HG03025 (cell line): Measurements from ENCODE around the gene APOD.
"Not testable (repeated sequence)": the region's sequence is repeated elsewhere in the genome, so short reads cannot be mapped to it uniquely, and the experiment has no call there.

Experiments used
- ATAC-seq: cut with Tn5 transposase; IDR thresholded peaks from one replicate; pipeline ENCODE4 v1.9.1; 2021; ENCODE audit warnings: mild to moderate bottlenecking, moderate library complexity; ENCODE audit not compliant: unreplicated experiment, low FRiP score

Gene APOD

DNA sequence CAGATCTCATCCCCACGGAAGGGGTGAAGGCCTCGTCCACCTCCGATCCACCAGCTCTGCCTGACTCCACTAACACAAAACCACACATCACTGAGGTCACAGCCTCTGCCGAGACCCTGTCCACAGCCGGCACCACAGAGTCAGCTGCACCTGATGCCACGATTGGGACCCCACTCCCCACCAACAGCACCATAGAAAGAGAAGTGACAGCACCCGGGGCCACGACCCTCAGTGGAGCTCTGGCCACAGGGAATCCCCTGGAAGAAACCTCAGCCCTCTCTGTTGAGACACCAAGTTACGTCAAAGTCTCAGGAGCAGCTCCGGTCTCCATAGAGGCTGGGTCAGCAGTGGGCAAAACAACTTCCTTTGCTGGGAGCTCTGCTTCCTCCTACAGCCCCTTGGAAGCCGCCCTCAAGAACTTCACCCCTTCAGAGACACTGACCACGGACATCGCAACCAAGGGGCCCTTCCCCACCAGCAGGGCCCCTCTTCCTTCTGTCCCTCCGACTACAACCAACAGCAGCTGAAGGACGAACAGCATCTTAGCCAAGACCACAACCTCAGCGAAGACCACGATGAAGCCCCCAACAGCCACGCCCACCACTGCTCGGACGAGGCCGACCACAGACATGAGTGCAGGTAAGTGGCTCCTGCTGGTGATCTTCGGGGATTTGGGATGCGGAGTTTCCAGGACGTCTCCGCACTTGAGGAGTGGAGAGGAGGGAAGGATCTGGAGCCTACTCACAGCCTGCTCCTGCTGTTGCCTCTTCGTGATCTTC is 36.0 kb upstream of the APOD start:
- ATAC-seq = not testable (repeated sequence)

DNA sequence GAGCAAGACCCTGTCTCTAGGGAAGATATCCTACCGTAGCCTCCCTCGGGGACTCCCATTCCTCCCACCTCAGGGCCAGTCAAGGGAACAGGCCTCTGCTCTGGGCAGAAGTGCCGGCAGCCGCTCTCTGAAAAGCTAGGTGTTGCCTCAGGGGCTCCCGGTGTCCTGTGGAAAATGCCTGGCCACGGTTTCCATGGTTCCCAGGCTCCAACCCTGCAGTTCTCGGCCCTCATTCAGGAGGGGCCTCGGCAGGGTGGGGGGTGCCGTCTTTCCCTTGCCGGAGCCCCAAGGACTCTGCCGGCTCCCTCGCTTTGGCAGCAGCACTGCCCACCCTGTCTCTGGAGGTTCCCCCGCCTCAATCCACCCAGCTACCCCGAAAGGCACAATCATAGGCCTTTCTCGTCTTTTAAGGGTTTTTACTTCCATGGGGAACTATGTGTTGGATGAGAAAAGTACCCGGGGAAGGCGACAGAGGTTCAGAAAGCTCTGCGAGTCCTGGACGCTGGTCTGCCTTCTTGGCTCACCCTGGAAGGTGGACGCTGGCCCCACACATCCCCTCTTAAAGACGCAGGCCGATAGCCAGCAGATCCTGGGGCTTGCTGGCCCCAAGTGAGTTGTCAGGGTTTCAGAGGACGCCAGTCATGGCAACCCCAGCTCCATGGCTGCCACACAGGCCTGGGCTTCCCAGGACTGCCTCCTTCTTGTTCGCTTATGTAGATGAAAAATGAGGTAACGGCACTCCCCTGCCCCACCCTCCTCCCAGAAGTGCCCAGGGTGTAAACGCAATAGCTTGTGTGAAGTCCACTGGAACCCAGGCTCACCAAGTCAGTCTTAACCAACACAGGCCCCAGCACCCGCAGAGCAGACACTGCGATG is 34.3 kb upstream of the APOD start:
- not testable (repeated sequence) for ATAC-seq

DNA sequence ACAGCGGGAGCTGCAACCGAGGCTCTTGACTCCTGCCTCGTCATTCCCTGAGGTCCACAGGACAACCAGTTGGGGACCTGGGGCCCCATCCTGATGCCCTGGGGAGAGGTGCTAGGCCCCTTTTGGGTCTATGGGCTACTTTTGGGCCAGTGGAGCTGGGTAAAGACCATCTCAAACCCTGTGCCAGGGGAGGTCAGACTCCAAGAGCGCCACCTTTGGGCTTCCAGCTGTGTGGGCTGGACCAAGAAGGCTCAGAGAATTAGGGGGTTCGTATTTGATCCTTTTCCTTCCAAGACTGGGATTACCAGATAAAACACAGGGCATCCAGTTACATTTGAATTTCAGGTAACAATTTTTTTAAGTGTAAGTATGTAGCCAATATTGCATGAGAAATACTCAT is 33.4 kb upstream of the APOD start:
- ATAC-seq = not testable (repeated sequence)

DNA sequence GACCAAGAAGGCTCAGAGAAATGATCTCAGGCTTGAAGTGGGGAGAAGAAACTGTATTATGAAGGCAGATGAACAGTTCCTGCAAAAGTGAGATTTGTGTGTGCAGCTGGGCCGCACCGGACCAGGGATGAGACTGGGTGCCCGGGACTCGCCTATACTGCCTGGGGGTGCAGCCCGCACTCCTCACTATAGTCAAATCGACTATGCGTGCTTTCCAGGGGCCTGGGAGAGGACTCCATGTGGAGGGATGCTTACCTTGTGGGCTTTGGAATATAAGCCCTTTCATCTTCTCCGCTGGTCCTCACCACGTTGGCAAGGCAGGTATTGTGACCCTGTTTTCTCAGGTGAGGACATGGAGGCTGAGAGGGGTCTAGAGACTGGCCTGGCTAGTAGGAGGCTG is 32.9 kb upstream of the APOD start:
- no peak for ATAC-seq

DNA sequence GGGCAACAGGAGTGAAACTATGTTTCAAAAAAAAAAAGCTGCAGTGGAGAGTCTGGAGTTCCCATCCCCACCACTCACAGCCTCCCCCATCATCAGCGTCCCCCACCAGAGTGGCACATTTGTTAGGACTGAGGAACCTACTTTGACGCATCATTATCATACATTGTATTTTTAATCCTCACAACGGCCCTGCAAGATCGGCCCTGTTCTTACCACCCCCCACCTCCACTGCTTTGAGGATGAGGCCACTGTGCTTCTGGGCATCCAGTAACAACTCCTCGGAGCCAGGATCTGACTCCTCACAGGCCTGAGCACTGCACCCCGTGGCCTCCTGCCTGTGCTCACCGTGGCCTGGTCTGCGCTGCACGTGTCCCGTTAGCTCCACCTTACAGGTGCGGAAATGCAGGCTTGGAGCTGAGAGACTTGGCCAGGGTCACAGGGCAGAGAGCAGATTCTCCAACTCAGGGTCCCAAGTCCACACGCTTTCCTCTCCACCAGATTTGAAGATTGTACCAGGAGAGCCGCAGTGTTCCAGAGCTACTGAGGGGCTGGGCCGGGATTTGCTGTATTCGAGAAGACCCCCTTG is 32.3 kb upstream of the APOD start:
- not testable (repeated sequence) for ATAC-seq

DNA sequence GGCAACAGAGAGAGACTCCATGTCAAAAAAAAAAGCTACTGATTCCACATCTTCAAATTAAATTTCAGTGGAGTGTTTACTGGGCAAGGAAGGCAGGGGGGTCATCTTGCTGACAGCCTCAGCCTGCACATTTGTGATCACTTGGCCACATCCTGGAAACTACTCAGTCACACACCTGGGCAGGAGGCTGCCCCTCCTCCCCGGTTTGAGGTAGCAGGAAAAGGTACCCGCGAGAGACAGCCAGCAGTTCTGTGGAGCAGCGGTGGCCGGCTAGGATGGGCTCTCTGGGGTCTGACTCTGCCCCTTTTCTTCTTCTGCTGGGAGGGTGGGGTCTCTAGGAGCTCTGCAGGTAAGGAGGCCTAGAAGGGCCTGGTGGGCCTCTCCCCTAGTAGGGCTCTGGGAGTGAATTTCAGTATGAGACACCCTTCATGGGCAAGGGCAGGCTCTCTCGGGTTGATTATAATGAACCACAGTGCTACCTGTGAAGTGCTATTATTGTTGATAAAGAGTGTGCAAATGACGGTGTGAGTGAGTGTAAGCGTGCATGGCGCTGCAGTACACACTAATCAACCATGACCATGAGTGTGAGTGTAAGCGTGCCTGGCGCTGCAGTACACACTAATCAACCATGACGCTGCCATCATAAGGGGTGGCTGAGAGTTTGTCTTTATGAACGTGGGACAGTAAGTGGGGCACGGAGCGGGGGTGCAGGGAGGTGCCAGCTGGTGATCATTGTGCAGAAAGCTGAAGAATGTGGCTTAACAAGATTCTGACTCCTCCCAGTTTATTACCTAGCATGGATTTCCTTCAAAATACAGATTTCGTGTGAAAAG is 31.1 kb upstream of the APOD start:
- ATAC-seq = not testable (repeated sequence)

DNA sequence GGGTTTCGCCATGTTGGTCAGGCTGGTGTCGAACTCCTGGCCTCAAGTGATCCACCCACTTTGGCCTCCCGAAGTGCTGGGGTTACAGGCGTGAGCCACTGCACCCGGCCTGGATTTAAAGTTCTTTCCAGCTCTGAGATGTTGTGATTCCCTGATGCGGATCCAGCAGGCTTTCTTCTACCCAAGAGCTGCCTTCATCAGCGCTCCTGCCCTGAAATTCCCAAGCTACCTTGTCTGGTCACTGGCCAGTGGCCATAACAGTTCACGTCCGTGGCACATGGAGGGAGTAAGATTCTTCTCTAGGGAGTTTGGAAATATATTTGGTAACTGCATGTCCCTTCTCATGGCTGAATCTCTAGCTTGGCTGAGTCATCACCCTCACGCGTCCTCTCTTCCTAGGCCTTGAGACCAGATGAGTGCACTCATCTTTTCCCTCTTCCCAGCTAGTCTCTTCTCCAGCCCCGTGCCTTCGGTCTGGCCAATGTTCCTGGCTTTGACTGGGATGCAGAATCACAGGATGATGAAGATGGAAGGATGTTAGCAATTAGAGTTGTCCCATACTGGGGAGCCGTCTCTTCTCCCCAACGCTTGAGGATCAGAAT is 29.8 kb upstream of the APOD start:
- no peak for ATAC-seq

DNA sequence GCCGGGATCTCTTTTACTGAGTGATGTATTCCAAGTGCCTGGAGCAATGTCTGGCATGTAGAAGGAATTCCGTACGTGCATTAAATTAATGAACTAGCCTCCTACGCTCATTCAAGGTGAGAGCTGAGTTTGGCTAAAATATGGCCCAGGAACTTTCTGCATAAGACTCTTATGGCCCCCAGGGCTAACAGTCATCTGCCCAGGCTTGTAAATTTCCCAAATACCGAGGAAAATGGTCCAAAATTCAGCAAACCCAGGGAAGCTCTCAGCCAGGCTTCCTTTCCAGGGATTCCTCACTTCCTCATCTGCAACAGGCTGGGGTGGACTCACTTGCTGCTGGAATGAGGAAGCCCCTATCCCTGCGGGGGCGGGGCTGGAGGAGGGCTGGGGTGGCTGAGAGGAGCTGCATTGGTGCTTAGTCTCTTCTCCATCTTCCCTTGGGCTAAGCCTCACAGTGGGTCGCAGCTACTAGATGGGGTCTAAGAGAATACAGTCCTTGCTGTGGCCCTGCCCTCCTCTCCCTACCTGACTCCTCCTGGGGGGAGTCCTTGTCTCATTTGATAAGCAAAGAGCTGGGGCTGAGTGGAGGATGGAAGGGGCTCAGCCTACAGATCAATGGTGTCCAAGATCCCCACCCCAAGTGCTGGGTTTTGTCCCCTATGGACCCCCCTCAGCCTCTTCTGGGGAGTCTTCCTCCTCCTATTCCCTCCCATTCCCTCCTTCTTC is 28.5 kb upstream of the APOD start:
- no peak for ATAC-seq

DNA sequence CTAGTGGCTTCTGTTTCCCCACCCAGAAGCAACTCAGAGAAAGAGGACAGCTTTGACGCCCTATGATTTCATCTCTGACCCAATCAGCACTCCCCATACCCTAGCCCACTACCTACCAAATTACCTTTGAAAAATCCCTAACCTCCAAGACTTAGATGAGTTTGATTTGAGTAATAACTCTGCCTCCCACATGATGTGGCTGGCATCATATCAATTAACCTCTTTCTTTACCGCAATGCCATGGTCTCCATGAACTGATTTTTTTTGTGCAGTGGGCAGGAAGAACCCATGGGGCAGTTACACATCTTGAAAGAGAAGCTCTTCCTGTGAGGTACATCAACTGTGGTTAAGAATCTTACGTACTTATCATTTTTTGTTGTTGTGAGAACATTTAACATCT is 25.5 kb upstream of the APOD start:
- no peak for ATAC-seq

DNA sequence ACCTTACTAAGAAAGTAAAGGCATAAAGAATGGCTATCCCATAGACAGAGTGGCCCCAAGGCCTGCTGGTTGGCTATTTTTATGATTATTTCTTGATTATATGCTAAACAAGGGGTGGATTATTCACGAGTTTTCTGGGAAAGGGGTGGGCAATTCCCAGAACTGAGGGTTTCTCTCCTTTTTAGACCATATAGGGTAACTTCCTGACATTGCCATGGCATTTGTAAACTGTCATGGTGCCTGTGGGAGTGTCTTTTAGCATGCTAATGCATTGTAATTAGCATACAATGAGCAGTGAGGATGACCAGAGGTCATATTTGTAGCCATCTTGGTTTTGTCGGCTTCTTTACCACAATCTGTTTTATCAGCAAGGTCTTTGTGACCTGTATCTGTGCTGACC is 18.0 kb upstream of the APOD start:
- not testable (repeated sequence) for ATAC-seq

DNA sequence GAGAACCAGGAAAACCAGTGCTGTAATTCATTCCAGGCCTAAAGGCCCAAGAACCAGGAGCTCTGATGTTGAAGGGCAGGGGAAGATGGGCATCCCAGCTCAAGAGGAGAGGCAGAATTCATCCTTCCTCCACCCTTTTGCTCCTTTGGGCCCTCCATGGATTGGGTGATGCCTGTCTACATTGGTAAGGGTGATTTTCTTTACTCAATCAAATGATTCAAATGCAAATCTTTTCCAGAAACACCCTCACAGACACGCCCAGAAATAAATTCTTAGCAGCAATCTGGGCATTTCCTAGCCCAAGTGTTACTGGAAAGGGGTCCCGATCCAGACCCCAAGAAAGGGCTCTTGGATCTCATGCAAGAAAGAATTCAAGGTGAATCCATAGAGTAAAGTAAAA is 17.6 kb upstream of the APOD start:
- ATAC-seq = no peak

DNA sequence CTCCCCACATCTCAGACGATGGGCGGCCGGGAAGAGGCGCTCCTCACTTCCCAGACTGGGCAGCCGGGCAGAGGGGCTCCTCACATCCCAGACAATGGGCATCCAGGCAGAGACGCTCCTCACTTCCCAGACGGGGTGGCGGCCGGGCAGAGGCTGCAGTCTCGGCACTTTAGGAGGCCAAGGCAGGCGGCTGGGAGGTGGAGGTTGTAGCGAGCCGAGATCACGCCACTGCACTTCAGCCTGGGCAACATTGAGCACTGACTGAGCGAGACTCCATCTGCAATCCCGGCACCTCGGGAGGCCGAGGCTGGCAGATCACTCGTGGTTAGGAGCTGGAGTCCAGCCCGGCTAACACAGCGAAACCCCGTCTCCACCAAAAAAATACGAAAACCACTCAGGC is 16.2 kb upstream of the APOD start:
- ATAC-seq = not testable (repeated sequence)

DNA sequence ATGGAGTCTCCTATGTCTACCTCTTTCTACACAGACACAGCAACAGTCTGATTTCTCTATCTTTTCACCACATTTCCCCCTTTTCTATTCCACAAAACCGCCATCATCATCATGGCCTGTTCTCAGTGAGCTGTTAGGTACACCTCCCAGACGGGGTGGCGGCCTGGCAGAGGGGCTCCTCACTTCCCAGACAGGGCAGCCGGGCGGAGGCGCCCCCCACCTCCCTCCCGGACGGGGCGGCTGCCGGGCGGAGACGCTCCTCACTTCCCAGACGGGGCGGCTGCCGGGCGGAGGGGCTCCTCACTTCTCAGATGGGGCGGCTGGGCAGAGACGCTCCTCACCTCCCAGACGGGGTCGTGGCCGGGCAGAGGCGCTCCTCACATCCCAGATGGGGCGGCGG is 15.8 kb upstream of the APOD start:
- ATAC-seq = not testable (repeated sequence)

DNA sequence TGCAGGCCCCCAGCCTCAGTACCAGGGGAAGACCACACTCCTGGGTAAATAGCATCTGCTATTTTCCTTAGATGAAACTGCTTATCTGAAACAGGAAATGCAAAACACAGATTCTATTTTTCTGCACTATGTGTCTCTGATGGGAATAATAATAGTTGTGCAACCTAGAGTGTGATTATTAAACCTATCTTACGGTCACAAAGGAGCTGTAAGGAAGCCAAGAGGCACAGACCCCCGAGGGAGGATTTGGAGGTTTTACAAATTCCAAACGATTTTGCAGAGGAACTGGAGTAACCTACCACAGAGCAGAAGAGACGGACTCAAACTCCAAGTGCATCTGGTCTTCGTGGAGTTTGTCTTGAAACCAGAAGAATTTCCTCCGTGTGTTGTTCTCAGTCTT is 14.1 kb upstream of the APOD start:
- ATAC-seq = no peak

DNA sequence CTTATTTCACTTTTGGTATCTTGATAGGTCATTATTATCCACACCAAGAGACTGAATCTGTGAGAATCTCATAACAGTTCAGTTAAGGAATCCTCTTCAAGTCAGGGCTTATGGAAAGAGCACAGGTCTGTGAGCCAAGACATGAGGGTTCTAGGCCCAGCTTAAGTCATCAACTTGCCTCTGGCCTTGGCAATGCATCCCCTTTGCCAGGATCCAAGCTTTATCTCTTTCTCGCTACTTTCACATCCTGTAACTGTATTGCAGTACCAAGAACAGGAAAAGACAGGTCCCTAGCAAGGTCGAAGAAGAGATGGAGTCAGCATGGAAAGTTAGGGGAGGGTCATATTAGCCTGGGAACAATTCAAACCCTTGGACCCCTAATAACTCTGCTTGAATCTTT is 13.5 kb upstream of the APOD start:
- no peak for ATAC-seq

DNA sequence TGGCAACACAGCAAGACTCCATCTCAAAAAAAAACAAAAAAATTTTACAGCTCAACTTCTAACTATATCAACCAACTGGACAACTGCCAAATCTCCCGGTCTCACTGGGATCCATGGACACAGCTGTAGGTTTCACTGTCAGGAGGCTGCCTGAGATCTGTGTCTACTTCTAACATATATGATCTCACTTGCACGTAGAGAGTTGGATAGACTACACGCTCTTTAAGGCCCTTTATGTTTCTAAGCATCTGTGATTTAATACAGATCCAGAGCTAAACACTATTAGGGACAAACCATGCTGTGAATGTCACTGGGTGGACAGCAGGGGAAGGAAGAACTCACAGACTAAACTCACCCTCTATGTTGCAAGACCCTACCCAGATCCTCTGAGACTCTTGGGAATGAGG is 13.0 kb upstream of the APOD start:
- no peak for ATAC-seq

DNA sequence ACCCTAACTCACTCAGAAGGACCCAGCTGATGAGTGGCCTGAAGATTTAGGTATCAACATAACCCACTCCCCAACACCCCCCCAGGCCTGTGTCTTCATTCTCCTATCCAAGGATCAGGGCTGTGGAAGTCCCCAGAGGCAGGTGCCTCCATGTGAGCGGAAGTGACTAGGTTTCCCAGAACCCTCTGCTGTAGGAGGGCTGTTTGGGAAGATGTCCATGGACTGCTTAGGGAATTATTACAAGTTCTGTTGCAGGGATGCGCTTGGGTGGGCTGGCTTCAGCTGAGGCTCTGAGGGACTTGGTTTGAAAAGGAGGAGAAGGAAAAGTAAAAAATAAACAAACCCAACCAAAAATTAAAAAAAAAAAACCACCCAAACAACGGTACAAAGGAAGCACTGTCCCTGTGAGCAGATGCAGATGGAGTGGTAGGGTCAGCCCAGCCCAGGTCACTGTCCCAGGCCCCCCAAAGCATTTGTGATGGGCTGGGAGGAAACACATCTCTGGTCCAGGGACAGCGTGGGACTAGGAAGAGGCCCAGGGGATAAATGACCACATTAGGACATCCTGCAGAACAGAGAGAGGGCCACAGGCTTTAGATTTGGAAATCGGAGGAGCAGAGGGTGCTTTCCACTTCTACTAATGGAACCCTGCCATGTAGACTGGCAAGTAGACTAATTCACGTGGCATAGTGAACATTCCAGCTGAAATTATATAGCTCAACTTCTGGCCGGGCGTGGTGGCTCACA is 12.2 kb upstream of the APOD start:
- no peak for ATAC-seq

DNA sequence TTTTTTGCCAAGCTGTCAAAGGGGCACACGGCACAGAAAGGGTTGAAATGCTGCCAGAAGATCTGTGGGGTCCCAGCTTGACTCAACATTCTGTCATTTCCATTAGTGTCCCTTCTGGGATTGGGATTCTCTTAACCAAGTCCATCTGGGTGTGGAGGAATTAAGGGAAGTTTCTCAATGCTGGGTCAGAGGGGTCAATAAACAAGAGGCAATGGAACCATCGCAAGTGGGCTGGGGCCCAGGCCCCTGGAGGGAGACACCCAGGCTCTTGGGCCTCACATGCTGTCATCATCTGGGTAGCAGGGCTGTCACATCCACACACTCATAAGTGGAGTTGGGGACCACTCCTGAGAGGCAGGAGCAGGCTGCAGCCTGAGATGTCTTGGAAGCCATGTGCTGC is 8.1 kb upstream of the APOD start:
- no peak for ATAC-seq

DNA sequence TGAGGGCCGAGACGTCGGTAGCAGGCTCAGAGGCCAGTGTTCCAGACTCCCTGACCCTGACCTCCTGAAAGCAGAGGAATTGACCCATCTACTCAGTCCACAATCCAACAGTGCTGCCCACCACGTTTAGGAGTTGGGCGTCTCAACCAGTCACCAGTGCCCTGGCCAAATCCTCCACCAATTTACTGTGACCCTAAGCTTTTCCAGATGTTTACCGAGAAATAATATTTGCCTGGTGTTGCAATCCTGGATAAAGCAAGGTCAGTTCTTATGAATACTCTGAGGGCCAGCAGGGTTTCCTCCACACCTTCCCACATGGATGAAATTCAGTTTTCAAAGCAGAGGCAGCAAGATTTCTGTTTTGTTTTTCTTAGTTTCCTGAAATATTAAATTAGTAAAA is 7.5 kb upstream of the APOD start:
- ATAC-seq = no peak
